ENCODE measurements around the gene COQ10A. TPM values are rescaled to one million over a fixed set of nuclear protein-coding genes. Genes with fewer than 3 reads are reported as not detected.

Gene COQ10A
- polyA plus RNA-seq, 1 donor (not counting 4 experiments of a cell fraction or from before 2014, with no cell fraction given) = 11.6 TPM

- dilution Hi-C loops (cut with MboI; ENCODE audit: extremely low pct_ligation_motif_present, low sequenced_read_pairs) = no loop called here
- Histone ChIP-seq H3K9me3 (ENCODE audit: control insufficient read depth, low read depth, low read length) (no peaks in the 10 kb centered on the region), H3K4me1 (ENCODE audit: control insufficient read depth, extremely low read depth, insufficient read depth, low read length) (peaks cover 36% of the 10 kb centered on the region), H3K79me2 (ENCODE audit: control insufficient read depth, insufficient read depth, low read length) (peaks cover 26% of the 10 kb centered on the region), H3K27ac (ENCODE audit: control insufficient read depth, insufficient read depth, low read length) (no peak overlapping the region), H3K4me3 (ENCODE audit: control insufficient read depth in 2 of 3, extremely low read depth in 1 of 3, insufficient read depth in 2 of 3, low read depth in 1 of 3, low read length in 3 of 3) (no peak overlapping the region), H4K20me1 (ENCODE audit: control insufficient read depth, extremely low read depth, insufficient read depth, low read length) (no peaks in the 10 kb centered on the region), H3K27me3 (ENCODE audit: control insufficient read depth, extremely low read depth, insufficient read depth, low read length) (no peaks in the 10 kb centered on the region), H3K36me3 (ENCODE audit: control insufficient read depth in 2 of 2, extremely low read depth in 1 of 2, insufficient read depth in 2 of 2, low read length in 2 of 2) (peaks cover 7 to 11% of the 10 kb centered on the region in 2 experiments), H2AFZ (ENCODE audit: control insufficient read depth, low read length) (no peak overlapping the region), H3K4me2 (ENCODE audit: control insufficient read depth, extremely low read depth, insufficient read depth, low read depth, low read length) (no peak overlapping the region), H3K9me1 (ENCODE audit: control insufficient read depth, extremely low read depth, insufficient read depth, low read length) (no peaks in the 10 kb centered on the region), H3K9ac (ENCODE audit: control insufficient read depth, extremely low read depth, insufficient read depth, low read length) (no peak overlapping the region)
- no peak for TF ChIP-seq EZH2 (IDR thresholded peaks at IDR 0.05; ENCODE audit: low read length)
- no peak for TF ChIP-seq CTCF (optimal IDR thresholded peaks at IDR 0.05 in 1 of 3, IDR thresholded peaks at IDR 0.05 in 1 of 3, conservative IDR thresholded peaks at IDR 0.05 in 1 of 3; ENCODE audit: extremely low read depth in 1 of 3, insufficient read depth in 2 of 3, low read length in 3 of 3)
- no peak for DNase-seq (ENCODE audit: low read depth, low spot score)
- FAIRE-seq = no peak
These were observed 6.4 kb upstream of the COQ10A start for GRCh38 chr12:56260380-56260779.

DNA sequence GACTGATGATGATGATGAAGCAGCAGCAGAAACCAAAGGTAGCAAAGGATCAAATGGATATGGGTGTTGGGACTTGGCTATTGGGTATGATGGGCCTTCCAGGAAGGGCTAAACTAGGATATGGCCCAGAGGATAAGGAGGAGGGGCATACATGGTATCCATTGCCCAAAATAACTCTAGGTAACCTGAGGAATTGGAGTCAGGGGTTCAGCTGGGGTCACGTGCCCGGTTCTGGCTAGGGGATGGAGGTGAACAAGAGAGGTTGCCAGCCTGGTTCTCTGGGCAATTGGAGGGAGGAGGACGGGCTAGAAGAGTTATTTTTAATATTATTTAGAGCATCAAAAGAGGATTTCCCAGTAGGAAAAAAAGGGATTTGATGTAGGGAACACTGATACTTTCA, 5.8 kb upstream of the COQ10A start:
- Histone ChIP-seq H3K4me3 (ENCODE audit: control insufficient read depth in 2 of 3, extremely low read depth in 1 of 3, insufficient read depth in 2 of 3, low read depth in 1 of 3, low read length in 3 of 3) (no peak overlapping the region), H3K4me1 (ENCODE audit: control insufficient read depth, extremely low read depth, insufficient read depth, low read length) (peaks cover 36% of the 10 kb centered on the region), H3K79me2 (ENCODE audit: control insufficient read depth, insufficient read depth, low read length) (peaks cover 21% of the 10 kb centered on the region), H3K27ac (ENCODE audit: control insufficient read depth, insufficient read depth, low read length) (peak overlapping the region; percentile 76), H3K9me3 (ENCODE audit: control insufficient read depth, low read depth, low read length) (no peaks in the 10 kb centered on the region), H3K4me2 (ENCODE audit: control insufficient read depth, extremely low read depth, insufficient read depth, low read depth, low read length) (no peak overlapping the region), H2AFZ (ENCODE audit: control insufficient read depth, low read length) (no peak overlapping the region), H3K9ac (ENCODE audit: control insufficient read depth, extremely low read depth, insufficient read depth, low read length) (no peak overlapping the region), H3K9me1 (ENCODE audit: control insufficient read depth, extremely low read depth, insufficient read depth, low read length) (no peaks in the 10 kb centered on the region), H3K36me3 (ENCODE audit: control insufficient read depth in 2 of 2, extremely low read depth in 1 of 2, insufficient read depth in 2 of 2, low read length in 2 of 2) (peaks cover 4 to 5% of the 10 kb centered on the region in 2 experiments), H3K27me3 (ENCODE audit: control insufficient read depth, extremely low read depth, insufficient read depth, low read length) (no peaks in the 10 kb centered on the region), H4K20me1 (ENCODE audit: control insufficient read depth, extremely low read depth, insufficient read depth, low read length) (no peaks in the 10 kb centered on the region)
- DNase-seq (ENCODE audit: low read depth, low spot score) = no peak
- dilution Hi-C loops (cut with MboI; ENCODE audit: extremely low pct_ligation_motif_present, low sequenced_read_pairs) = no loop called here
- no peak for FAIRE-seq
- TF ChIP-seq EZH2 (IDR thresholded peaks at IDR 0.05; ENCODE audit: low read length) = no peak
- TF ChIP-seq CTCF (optimal IDR thresholded peaks at IDR 0.05 in 1 of 3, IDR thresholded peaks at IDR 0.05 in 1 of 3, conservative IDR thresholded peaks at IDR 0.05 in 1 of 3; ENCODE audit: extremely low read depth in 1 of 3, insufficient read depth in 2 of 3, low read length in 3 of 3) = no peak
